GM12873 (cell line): ENCODE results near the gene LIPC.

Experiments used
- CTCF ChIP-seq: IDR thresholded peaks from 2 replicates; pipeline ENCODE4 v1.5.1; 2012; ENCODE audit warnings: low read depth, mild to moderate bottlenecking, moderate library complexity, low read length, control low read depth; ENCODE audit not compliant: insufficient read depth; ENCODE audit errors: missing control alignments

LIPC gene

GRCh38 chr15:58611731-58612676, 180.2 kb downstream of the LIPC start:
- TF ChIP-seq CTCF: no peak

- no peak for TF ChIP-seq CTCF
These were observed 184.4 kb downstream of the LIPC start for GRCh38 chr15:58616171-58616570.
